GM12878 (cell line): ENCODE results near the gene NCLN. TPM values are rescaled to one million over a fixed set of nuclear protein-coding genes. Genes with fewer than 3 reads are reported as not detected.
A peak's percentile ranks its signal among the peaks of the same experiment; 100 is the strongest.

Source experiments
- ATF3 ChIP-seq: IDR thresholded peaks from 2 replicates; pipeline ENCODE4 v1.6.1; 2011; ENCODE audit warnings: low read depth, mild to moderate bottlenecking, low read length, moderate library complexity, borderline replicate concordance; ENCODE audit errors: extremely low read depth
- GABPA ChIP-seq: IDR thresholded peaks from 2 replicates; pipeline ENCODE4 v1.6.1; 2014; ENCODE audit warnings: antibody characterized with exemption, low read depth, mild to moderate bottlenecking, inconsistent platforms
- GATAD2B ChIP-seq: fragments of 450-650 bp; conservative IDR thresholded peaks from 2 replicates; pipeline ENCODE4 v1.6.1; 2017; ENCODE audit warnings: low read depth, mild to moderate bottlenecking, moderate library complexity
- IKZF2 ChIP-seq, 2 experiments: fragments of 450-650 bp; IDR thresholded peaks; 2 replicates each; pipeline ENCODE4 v1.6.1; 2017; ENCODE audit warnings: mild to moderate bottlenecking in 2 of 2, moderate library complexity in 2 of 2
- MEF2B ChIP-seq: fragments of 450-650 bp; IDR thresholded peaks from 2 replicates; pipeline ENCODE4 v1.6.1; 2018; ENCODE audit warnings: mild to moderate bottlenecking, moderate library complexity; ENCODE audit not compliant: partially characterized antibody, poor library complexity, severe bottlenecking
- PAX5 ChIP-seq: IDR thresholded peaks from 2 replicates; pipeline ENCODE4 v1.6.1; 2011; ENCODE audit warnings: low read depth, low read length, borderline replicate concordance
- POU2F2 ChIP-seq: IDR thresholded peaks from 3 replicates; pipeline ENCODE4 v1.6.1; 2011; ENCODE audit warnings: low read depth, mild to moderate bottlenecking, low read length, borderline replicate concordance
- polyA plus RNA-seq, 11 experiments: library from polyadenylated mRNA; depleted of rRNA in 4 of 11; unstranded in 6 of 11; stranded (reverse) in 5 of 11; fragments of >200 nt; fragmentation: Nextera tagmentation in 4 of 11; fragmentation: Illumina TruSeq in 1 of 11; extraction: Ambion mirVana in 4 of 11; extraction: Trizol in 1 of 11; gene quantifications; 1 replicate in 1 of 11; 2 replicates in 10 of 11; pipeline versions ENCODE4 v1.2.1 to v1.2.3, GENCODE V29; 2011 to 2016; ENCODE audit warnings: inconsistent platforms in 2 of 11, missing spikeins in 2 of 11, low read depth in 1 of 11
- total RNA-seq, 4 experiments: library from RNA; depleted of rRNA in 3 of 4; stranded (reverse); fragments of >200 nt in 3 of 4; fragmentation: Illumina TruSeq in 1 of 4; extraction: Trizol in 1 of 4; gene quantifications; 2 replicates each; pipeline versions ENCODE4 v1.2.1 to v1.2.3, GENCODE V29; 2013 to 2021
- TF ChIP-seq, protein P1 (sequence below): IDR thresholded peaks from 2 replicates; pipeline ENCODE4 v1.6.1; 2012; ENCODE audit warnings: improper control_type of control experiment, low read depth, low read length; ENCODE audit not compliant: insufficient replicate concordance
- TF ChIP-seq, protein P2 (sequence below): fragments of 450-650 bp; IDR thresholded peaks from 2 replicates; pipeline ENCODE4 v1.6.1; 2017; ENCODE audit warnings: mild to moderate bottlenecking, low read depth, inconsistent platforms; ENCODE audit not compliant: poor library complexity, severe bottlenecking
- TF ChIP-seq, protein P3 (sequence below): fragments of 450-650 bp; IDR thresholded peaks from 2 replicates; pipeline ENCODE4 v1.6.1; 2017; ENCODE audit warnings: mild to moderate bottlenecking, moderate library complexity

The NCLN gene
- total and polyA plus RNA-seq, 10 of the 15 experiments (the other 5 are each of a cell fraction or from before 2014, with no cell fraction given) = 2.2 to 79.1 (median 36.0) TPM

- TF ChIP-seq MEF2B (peak; percentile 94), POU2F2 (peak; percentile 30; the same call in 1 of the 3 replicates), GABPA (no peak), IKZF2 (IDR thresholded peaks at IDR 0.05) (peak; percentile 34 to 46; a peak in 3 of 4 replicates), ATF3 (no peak), PAX5 (0 out of 2 replicates have a peak, but pooled peaks have one; percentile 28), GATAD2B (peak; percentile 57; the same call in 1 of the 2 replicates)
- TF ChIP-seq, protein P1, sequence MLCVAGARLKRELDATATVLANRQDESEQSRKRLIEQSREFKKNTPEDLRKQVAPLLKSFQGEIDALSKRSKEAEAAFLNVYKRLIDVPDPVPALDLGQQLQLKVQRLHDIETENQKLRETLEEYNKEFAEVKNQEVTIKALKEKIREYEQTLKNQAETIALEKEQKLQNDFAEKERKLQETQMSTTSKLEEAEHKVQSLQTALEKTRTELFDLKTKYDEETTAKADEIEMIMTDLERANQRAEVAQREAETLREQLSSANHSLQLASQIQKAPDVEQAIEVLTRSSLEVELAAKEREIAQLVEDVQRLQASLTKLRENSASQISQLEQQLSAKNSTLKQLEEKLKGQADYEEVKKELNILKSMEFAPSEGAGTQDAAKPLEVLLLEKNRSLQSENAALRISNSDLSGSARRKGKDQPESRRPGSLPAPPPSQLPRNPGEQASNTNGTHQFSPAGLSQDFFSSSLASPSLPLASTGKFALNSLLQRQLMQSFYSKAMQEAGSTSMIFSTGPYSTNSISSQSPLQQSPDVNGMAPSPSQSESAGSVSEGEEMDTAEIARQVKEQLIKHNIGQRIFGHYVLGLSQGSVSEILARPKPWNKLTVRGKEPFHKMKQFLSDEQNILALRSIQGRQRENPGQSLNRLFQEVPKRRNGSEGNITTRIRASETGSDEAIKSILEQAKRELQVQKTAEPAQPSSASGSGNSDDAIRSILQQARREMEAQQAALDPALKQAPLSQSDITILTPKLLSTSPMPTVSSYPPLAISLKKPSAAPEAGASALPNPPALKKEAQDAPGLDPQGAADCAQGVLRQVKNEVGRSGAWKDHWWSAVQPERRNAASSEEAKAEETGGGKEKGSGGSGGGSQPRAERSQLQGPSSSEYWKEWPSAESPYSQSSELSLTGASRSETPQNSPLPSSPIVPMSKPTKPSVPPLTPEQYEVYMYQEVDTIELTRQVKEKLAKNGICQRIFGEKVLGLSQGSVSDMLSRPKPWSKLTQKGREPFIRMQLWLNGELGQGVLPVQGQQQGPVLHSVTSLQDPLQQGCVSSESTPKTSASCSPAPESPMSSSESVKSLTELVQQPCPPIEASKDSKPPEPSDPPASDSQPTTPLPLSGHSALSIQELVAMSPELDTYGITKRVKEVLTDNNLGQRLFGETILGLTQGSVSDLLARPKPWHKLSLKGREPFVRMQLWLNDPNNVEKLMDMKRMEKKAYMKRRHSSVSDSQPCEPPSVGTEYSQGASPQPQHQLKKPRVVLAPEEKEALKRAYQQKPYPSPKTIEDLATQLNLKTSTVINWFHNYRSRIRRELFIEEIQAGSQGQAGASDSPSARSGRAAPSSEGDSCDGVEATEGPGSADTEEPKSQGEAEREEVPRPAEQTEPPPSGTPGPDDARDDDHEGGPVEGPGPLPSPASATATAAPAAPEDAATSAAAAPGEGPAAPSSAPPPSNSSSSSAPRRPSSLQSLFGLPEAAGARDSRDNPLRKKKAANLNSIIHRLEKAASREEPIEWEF = peak; percentile 41
- TF ChIP-seq, protein P2, sequence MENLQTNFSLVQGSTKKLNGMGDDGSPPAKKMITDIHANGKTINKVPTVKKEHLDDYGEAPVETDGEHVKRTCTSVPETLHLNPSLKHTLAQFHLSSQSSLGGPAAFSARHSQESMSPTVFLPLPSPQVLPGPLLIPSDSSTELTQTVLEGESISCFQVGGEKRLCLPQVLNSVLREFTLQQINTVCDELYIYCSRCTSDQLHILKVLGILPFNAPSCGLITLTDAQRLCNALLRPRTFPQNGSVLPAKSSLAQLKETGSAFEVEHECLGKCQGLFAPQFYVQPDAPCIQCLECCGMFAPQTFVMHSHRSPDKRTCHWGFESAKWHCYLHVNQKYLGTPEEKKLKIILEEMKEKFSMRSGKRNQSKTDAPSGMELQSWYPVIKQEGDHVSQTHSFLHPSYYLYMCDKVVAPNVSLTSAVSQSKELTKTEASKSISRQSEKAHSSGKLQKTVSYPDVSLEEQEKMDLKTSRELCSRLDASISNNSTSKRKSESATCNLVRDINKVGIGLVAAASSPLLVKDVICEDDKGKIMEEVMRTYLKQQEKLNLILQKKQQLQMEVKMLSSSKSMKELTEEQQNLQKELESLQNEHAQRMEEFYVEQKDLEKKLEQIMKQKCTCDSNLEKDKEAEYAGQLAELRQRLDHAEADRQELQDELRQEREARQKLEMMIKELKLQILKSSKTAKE = no peak
- TF ChIP-seq, protein P3, sequence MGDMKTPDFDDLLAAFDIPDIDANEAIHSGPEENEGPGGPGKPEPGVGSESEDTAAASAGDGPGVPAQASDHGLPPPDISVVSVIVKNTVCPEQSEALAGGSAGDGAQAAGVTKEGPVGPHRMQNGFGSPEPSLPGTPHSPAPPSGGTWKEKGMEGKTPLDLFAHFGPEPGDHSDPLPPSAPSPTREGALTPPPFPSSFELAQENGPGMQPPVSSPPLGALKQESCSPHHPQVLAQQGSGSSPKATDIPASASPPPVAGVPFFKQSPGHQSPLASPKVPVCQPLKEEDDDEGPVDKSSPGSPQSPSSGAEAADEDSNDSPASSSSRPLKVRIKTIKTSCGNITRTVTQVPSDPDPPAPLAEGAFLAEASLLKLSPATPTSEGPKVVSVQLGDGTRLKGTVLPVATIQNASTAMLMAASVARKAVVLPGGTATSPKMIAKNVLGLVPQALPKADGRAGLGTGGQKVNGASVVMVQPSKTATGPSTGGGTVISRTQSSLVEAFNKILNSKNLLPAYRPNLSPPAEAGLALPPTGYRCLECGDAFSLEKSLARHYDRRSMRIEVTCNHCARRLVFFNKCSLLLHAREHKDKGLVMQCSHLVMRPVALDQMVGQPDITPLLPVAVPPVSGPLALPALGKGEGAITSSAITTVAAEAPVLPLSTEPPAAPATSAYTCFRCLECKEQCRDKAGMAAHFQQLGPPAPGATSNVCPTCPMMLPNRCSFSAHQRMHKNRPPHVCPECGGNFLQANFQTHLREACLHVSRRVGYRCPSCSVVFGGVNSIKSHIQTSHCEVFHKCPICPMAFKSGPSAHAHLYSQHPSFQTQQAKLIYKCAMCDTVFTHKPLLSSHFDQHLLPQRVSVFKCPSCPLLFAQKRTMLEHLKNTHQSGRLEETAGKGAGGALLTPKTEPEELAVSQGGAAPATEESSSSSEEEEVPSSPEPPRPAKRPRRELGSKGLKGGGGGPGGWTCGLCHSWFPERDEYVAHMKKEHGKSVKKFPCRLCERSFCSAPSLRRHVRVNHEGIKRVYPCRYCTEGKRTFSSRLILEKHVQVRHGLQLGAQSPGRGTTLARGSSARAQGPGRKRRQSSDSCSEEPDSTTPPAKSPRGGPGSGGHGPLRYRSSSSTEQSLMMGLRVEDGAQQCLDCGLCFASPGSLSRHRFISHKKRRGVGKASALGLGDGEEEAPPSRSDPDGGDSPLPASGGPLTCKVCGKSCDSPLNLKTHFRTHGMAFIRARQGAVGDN = peak; percentile 85
These were observed 9.7 kb upstream of the NCLN start (continued) for GRCh38 chr19:3175781-3176714.
